ENCODE results near the gene EVC. TPM values are rescaled to one million over a fixed set of nuclear protein-coding genes. Genes with fewer than 3 reads are reported as not detected.

Gene EVC
- total and polyA plus RNA-seq, 2 of the 8 experiments (the other 6 are each of a cell fraction or from before 2014, with no cell fraction given), result 2.6 to 9.8 TPM

GRCh38 chr4:5842456-5842855 lies 131.5 kb downstream of the EVC start (continued):
- TF ChIP-seq RNF2 (IDR thresholded peaks at IDR 0.05; ENCODE audit: borderline replicate concordance, low read depth, low read length, missing control alignments, poor library complexity, severe bottlenecking) (no peak), MAFK (IDR thresholded peaks at IDR 0.05; ENCODE audit: low read depth, low read length) (no peak)

All from H1 (cell line).